HG02870 (cell line): ENCODE data around the gene FHAD1.

ENCODE experiments used
- ATAC-seq: cut with Tn5 transposase; IDR thresholded peaks from one replicate; pipeline ENCODE4 v1.9.1; 2021; ENCODE audit warnings: mild to moderate bottlenecking, moderate library complexity; ENCODE audit not compliant: unreplicated experiment

Gene FHAD1

GRCh38 chr1:15246960-15247614 lies at the start of gene FHAD1:
Gene FHAD1, plus strand, starts transcription at chr1:15247223. Its CDS starts 4,562 bp downstream, at chr1:15251785.
- ATAC-seq, result no peak

- ATAC-seq, result no peak
These were observed 49.2 kb upstream of the FHAD1 start for GRCh38 chr1:15197591-15198447.

GRCh38 chr1:15198684-15199083 lies 48.3 kb upstream of the FHAD1 start:
- ATAC-seq, result no peak

- no peak for ATAC-seq
These were observed 45.8 kb upstream of the FHAD1 start for GRCh38 chr1:15201221-15201620.

- ATAC-seq, result no peak
These were observed 45.0 kb upstream of the FHAD1 start for GRCh38 chr1:15201849-15202551.

- ATAC-seq, result no peak
These were observed 42.1 kb upstream of the FHAD1 start for GRCh38 chr1:15204931-15205330.

- ATAC-seq, result no peak
These were observed 41.3 kb upstream of the FHAD1 start for GRCh38 chr1:15205586-15206346.

- ATAC-seq, result no peak
These were observed 40.5 kb upstream of the FHAD1 start for GRCh38 chr1:15206418-15207030.

GRCh38 chr1:15207031-15207828 lies 39.8 kb upstream of the FHAD1 start:
- no peak for ATAC-seq

- no peak for ATAC-seq
These were observed 39.1 kb upstream of the FHAD1 start for GRCh38 chr1:15207829-15208429.

GRCh38 chr1:15210651-15211375 lies 36.2 kb upstream of the FHAD1 start:
- ATAC-seq, result no peak

GRCh38 chr1:15211424-15211823 lies 35.6 kb upstream of the FHAD1 start:
- ATAC-seq, result no peak

GRCh38 chr1:15212216-15212953 lies 34.6 kb upstream of the FHAD1 start:
- no peak for ATAC-seq

GRCh38 chr1:15212954-15213291 lies 34.1 kb upstream of the FHAD1 start:
- ATAC-seq, result no peak

- ATAC-seq, result no peak
These were observed 33.6 kb upstream of the FHAD1 start for GRCh38 chr1:15213341-15213821.

GRCh38 chr1:15214527-15214926 lies 32.5 kb upstream of the FHAD1 start:
- no peak for ATAC-seq

- ATAC-seq, result no peak
These were observed 31.9 kb upstream of the FHAD1 start for GRCh38 chr1:15215116-15215515.

GRCh38 chr1:15217654-15218053 lies 29.4 kb upstream of the FHAD1 start:
- ATAC-seq, result no peak
